Stimulated activated effector memory CD8-positive, alpha-beta T cell treated with anti-CD3 and anti-CD28 coated beads, Interleukin-12 subunit alpha, Interleukin-12 subunit beta, amount 100 ng/mL, for 72 hours (primary cell): ENCODE data around the gene MYO1H.
"Not testable (repeated sequence)": the region's sequence is repeated elsewhere in the genome, so short reads cannot be mapped to it uniquely, and the experiment has no call there.

Source experiments
- ATAC-seq: fragments of 150-1000 bp; cut with Tn5 transposase; 2 replicates; pipeline ENCODE4 v1.10.0; 2021
- DNase-seq, 2 donors: peaks; one replicate each; pipeline ENCODE4 v3.0.0; 2021 to 2022; ENCODE audit warnings: low spot score in 2 of 2
- H3K27ac Mint-ChIP-seq: one replicate; pipeline ENCODE4 v1.8.0; 2022; ENCODE audit warnings: mild to moderate bottlenecking, mixed read lengths
- H3K36me3 Mint-ChIP-seq: one replicate; pipeline ENCODE4 v1.8.0; 2022; ENCODE audit warnings: mild to moderate bottlenecking, mixed read lengths
- H3K4me1 Mint-ChIP-seq: one replicate; pipeline ENCODE4 v1.8.0; 2022; ENCODE audit warnings: mixed read lengths
- H3K4me3 Mint-ChIP-seq: one replicate; pipeline ENCODE4 v1.8.0; 2022; ENCODE audit warnings: mild to moderate bottlenecking, mixed read lengths
- H3K9me3 Mint-ChIP-seq: one replicate; pipeline ENCODE4 v1.8.0; 2022; ENCODE audit warnings: mixed read lengths

The MYO1H gene

DNA sequence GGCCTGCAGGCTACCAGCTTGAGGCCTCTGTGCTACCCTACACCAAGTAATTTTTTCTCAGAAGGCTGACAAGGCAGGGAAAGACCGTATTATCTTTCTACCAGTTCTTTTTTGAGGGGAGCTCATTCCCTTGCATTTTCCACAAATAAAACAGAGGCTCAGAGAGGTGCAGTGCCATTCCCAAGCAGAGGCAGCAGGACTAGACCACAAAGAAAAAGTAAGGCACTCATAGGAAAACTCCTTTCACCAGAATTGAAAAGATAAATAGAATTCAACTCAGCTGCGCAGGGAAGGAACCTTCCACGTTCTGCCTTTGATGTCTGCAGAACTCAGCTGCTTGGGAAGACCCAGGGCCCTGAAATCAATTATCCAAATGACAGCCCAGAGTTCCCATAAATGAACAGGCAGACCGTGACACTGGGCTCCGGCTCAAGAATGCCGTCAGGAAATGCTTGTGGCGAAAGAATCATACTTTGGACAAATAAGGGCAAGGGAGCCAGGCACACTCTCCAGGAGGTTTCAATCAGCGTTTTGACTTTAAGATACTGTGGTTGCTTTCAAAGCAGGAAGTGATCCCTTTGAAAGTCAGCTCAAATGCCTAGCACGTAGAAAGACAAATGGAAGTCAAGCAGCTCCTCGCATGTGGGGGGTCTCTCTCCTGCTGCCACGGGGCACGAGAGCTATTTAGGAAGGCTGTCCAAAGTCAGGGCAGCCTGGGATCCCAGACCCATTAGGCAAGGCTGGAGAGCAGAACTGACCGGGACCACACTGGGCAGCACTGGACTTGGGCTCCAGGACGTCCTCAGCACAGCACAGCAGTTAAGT lies 115.4 kb downstream of the MYO1H start:
- ATAC-seq, result no peak

DNA sequence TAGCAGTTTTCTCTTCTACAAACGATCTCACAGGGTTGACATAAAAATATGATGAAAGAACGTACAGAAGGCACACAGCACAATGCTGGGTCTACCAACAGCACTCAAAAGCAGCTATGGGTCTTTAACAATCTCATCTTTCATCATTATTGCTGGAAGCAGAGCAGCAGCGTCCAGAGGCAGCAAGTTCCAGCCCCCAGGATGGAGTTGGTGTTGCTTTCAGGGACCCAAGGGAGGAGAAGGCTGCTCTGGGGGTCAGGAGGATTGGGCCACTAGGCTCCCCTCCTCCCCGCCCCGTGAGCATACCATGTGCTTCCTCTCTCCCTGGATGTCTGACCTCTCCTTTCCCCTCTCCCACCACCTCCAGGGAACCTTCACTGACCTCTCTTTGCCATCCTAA lies 116.1 kb downstream of the MYO1H start:
- H3K4me1 Mint-ChIP-seq, result peaks cover 60% of the 10 kb centered on the region
- ATAC-seq (no peak), DNase-seq (no peak)
- H3K9me3 Mint-ChIP-seq, result no peaks in the 10 kb centered on the region
- peak overlapping the region; percentile 89 for H3K27ac Mint-ChIP-seq
- peaks cover 26% of the 10 kb centered on the region for H3K36me3 Mint-ChIP-seq
- H3K4me3 Mint-ChIP-seq, result no peak overlapping the region

More for the DNA sequence above, 115.4 kb downstream of the MYO1H start:
- DNase-seq, result no peak
- Mint-ChIP-seq H3K36me3 (peaks cover 24% of the 10 kb centered on the region), H3K4me3 (no peak overlapping the region), H3K9me3 (no peaks in the 10 kb centered on the region), H3K27ac (peak overlapping the region; percentile 89), H3K4me1 (peaks cover 67% of the 10 kb centered on the region)

DNA sequence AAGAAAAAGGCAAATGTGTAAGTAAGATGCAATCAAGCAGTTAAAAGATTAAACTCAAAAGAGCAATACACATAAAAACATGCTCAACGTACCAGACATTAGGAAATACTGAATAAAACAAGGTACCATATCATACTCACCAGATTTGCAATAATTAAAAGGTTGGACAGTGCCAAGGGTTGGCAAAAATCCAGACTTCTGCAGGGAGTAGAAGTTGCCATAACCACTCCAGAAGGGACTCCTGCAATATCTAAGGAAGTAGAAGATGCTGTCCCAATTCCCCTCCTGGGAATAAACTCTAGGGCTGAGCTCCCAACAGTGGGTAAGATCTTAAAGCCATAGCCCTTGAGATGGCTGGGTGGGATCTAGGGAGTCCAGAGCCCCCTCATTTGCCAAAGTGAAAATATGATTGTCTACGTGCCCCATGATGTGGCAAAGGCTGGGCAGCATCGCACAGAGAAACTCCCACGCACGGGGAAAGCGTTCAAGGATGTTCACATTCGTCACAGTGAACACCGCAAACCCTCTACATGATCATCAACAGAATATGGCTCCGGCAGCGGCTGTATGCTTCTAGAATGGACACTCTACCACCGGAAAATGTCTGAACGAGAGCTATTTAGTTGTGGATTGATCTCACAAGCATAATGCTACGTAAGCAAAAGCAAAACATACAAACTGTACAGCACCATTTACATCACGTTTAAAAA lies 117.1 kb downstream of the MYO1H start:
- Mint-ChIP-seq H3K4me1 (peaks cover 53% of the 10 kb centered on the region), H3K36me3 (peaks cover 25% of the 10 kb centered on the region), H3K4me3 (no peak overlapping the region), H3K9me3 (no peaks in the 10 kb centered on the region), H3K27ac (peak overlapping the region; percentile 54)
- ATAC-seq (no peak), DNase-seq (no peak)

DNA sequence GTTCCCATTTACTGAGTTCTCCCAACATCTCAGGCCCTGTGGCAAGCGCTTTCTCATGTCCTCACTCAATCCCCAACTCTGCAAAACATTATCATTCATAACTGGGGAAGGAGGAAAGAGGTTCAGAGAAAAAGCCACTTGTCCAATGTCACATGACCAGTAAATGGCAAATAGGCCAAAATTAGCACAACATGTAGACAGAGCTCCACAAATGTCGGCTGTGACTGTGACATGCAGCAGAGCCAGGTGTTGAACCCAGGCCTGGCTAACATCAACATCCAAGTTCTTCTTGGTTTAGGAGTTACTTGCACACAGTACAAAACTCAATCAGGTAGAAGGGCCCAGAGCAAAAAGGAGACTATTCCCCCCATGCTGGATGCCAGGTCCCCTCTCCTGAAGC lies 118.6 kb downstream of the MYO1H start:
- no peaks in the 10 kb centered on the region for H3K9me3 Mint-ChIP-seq
- H3K4me1 Mint-ChIP-seq, result peaks cover 61% of the 10 kb centered on the region
- peaks cover 24% of the 10 kb centered on the region for H3K36me3 Mint-ChIP-seq
- DNase-seq (no peak), ATAC-seq (no peak)
- H3K27ac Mint-ChIP-seq, result no peak overlapping the region
- H3K4me3 Mint-ChIP-seq, result no peak overlapping the region

DNA sequence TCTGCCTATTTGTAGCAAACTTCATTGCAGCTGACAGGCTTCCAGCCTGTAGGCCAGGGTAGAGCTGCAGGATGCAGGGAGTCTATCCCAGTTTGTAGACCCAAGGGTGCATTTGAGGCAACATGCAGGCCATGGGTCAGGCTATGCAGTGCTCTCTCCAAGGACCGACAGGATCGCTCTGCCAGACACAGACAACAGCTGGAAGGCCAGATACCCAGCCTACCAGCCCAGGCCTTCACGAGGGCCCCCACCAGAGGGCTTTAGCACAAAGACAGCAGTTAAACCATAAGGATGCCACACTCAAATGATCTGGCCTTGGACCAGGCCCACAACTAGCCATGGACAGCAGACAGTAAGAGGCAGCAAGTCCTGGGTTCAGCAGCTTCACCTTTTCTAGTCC lies 119.1 kb downstream of the MYO1H start:
- no peak overlapping the region for H3K4me3 Mint-ChIP-seq
- H3K4me1 Mint-ChIP-seq, result peaks cover 56% of the 10 kb centered on the region
- peaks cover 24% of the 10 kb centered on the region for H3K36me3 Mint-ChIP-seq
- ATAC-seq, result no peak
- no peaks in the 10 kb centered on the region for H3K9me3 Mint-ChIP-seq
- H3K27ac Mint-ChIP-seq, result no peak overlapping the region
- no peak for DNase-seq

DNA sequence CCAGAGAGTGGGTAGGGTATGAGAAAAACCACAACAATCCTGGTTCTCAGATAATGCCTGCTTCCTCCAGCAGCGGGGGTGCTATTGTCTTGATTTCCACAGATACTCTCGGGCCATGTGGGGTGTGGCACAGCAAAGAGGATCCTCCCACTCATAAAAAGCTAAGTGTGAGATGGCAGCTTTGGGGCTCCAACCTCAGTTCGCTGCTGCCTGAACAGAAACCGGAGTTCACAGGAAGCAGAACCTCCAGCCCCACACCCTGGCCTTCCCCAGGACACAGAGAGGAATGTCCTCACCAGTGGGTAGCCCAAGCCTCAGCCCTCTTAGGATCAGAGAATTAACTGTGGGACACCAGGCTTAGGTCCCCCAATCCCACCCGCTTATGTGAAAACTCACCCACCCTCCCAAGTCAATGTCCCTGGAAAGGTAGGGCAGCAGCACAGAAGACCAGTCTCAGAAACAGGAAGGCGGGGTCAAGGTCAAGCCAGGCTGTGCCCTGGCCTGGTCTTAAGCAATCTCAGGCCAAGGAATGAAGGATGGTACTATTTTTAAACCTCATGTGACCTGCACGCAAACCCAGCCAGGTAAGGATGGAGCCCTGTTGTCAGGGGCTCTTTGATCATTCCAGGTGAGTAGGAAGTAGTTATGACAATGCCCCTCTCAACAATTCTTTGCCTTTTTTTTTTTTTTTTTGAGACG lies 120.4 kb downstream of the MYO1H start:
- ATAC-seq (no peak), DNase-seq (no peak)
- peaks cover 49% of the 10 kb centered on the region for H3K4me1 Mint-ChIP-seq
- H3K36me3 Mint-ChIP-seq, result peaks cover 24% of the 10 kb centered on the region
- no peak overlapping the region for H3K27ac Mint-ChIP-seq
- no peak overlapping the region for H3K4me3 Mint-ChIP-seq
- no peaks in the 10 kb centered on the region for H3K9me3 Mint-ChIP-seq

DNA sequence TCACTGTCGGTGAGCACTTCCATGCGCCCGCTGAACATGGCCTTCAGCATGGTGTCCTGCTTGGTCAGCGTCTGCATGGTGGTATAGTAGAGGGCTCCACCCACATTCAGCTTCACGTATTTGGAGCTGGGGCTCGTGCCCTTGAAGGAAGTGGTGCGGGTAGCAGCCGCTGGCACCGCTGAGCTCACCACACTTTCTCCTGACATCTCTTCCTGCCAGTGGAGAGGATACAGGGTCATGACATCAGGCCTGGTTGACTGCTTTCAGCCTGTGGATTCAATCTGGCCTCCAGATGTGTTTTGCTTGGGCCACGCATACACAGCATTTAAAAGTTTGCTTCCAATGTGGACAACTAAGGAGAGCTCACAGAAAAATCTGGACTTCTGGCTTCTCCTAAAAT lies 121.8 kb downstream of the MYO1H start:
- DNase-seq, result no peak
- no peak for ATAC-seq
- no peak overlapping the region for H3K27ac Mint-ChIP-seq
- H3K9me3 Mint-ChIP-seq, result no peaks in the 10 kb centered on the region
- H3K4me1 Mint-ChIP-seq, result peaks cover 40% of the 10 kb centered on the region
- H3K4me3 Mint-ChIP-seq, result no peak overlapping the region
- peaks cover 24% of the 10 kb centered on the region for H3K36me3 Mint-ChIP-seq

DNA sequence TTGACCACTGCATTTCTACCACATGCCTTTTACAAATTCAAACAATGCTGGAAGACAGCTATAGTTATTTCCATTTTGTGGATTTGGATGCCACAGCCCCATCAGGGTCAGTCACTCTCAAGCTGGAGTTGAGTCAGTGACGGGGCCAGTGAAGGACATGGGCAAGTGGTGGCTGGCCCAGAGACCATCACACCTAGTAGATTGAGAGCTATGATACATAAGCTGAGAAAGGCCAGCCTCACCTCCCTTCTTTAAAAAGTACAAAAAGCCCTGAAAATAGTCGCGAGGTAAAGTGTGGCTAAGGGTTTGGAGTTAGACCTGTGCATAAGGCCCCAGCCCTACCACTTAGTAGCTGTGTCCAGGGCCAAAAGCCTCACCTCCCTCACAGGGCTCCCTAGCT lies 125.3 kb downstream of the MYO1H start:
- Mint-ChIP-seq H3K9me3 (no peaks in the 10 kb centered on the region), H3K4me1 (peaks cover 44% of the 10 kb centered on the region), H3K27ac (no peak overlapping the region), H3K36me3 (peaks cover 31% of the 10 kb centered on the region), H3K4me3 (no peak overlapping the region)
- no peak for DNase-seq
- ATAC-seq, result no peak

DNA sequence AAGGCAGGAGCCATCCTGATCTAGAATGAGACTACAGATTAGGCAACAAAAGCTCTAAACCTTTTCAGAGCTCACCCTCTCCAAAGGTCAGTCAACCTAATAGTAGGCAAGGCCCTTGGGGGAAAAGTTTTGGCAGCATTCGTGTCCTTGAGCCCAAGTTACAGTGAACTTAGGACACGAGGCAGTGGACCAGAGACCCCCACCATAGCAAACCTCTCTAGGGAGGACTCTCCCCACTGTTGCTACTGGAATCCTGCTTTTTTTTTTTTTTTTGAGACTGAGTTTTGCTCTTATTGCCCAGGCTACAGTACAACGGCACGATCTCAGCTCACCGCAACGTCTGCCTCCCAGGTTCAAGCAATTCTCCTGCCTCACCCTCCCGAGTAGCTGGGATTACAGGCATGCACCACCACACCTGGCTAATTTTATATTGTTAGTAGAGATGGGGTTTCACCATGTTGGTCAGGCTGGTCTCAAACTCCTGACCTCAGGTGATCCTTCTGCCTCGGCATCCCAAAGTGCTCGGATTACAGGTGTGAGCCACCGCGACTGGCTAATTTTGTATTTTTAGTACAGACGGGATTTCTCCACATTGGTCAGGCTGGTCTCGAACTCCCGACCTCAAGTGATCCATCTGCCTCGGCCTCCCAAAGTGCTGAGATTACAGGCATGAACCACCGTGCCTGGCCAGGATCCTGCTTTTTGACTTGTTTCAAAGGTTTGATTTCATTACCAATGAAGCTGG lies 126.0 kb downstream of the MYO1H start:
- H3K27ac Mint-ChIP-seq, H3K4me3 Mint-ChIP-seq, H3K9me3 Mint-ChIP-seq, DNase-seq, ATAC-seq: not testable (repeated sequence)
- H3K36me3 Mint-ChIP-seq, result peaks cover 29% of the 10 kb centered on the region
- peaks cover 44% of the 10 kb centered on the region for H3K4me1 Mint-ChIP-seq

DNA sequence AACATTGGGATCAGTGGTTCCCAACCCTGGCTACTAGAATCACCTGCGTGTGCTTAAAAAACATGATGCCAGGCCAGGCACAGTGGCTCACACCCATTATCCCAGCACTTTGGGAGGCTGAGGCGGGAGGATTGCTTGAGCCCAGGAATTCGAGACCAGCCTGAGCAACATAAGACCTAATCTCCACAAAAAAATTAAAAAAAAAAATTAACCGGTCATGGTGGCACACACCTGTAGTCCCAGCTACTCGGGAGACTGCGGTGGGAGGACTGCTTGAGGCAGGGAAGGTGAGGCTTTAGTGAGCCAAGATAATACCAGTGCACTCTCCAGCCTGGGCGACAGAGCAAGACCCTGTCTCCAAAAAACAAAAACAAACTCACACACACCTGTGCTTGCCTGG lies 127.4 kb downstream of the MYO1H start:
- Mint-ChIP-seq H3K36me3 (peaks cover 18% of the 10 kb centered on the region), H3K9me3 (no peaks in the 10 kb centered on the region), H3K27ac (no peak overlapping the region), H3K4me1 (peaks cover 51% of the 10 kb centered on the region), H3K4me3 (no peak overlapping the region)
- no peak for ATAC-seq
- no peak for DNase-seq

DNA sequence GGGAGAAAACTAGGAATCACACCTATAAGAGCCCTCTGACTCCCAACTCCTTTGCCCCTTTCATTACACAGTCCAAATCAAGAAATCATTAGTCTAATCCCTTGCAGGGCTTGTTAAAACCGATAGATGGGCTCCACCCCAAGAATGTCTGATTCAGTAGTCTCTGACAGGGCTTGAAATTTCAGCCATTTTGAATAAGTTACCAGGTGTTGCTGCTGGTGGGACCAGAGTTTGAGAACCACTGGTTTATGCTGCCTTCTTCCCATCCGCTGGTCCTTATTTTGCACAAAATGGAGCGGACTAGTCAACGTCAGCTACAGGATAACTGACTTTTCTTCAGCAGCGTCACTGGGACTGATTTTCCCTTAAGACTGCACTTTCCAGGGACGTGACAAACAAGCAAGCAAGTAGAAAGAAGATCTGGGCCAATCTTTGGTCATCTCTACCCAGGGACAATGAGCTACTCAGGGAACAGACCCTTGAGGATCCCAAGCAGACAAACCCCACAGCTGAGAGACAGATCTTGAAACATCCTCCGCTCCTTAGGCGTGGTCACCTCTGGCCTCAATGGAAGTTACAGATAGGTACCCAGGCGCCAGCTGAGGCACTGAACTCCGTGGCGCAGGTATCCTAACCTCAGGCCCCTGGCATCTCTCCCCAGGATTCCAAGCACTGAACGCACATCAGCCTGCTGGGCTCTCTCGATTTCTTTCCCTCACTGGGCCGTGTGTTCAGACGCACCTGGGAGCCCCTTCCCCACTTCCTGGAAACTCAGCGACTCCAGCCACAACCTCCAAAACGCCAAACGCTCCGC lies 128.5 kb downstream of the MYO1H start:
- DNase-seq, result no peak
- peak overlapping the region; percentile 100 for H3K4me3 Mint-ChIP-seq
- H3K9me3 Mint-ChIP-seq, result no peaks in the 10 kb centered on the region
- H3K4me1 Mint-ChIP-seq, result peaks cover 41% of the 10 kb centered on the region
- peaks cover 18% of the 10 kb centered on the region for H3K36me3 Mint-ChIP-seq
- peak overlapping the region; percentile 100 for H3K27ac Mint-ChIP-seq
- no peak for ATAC-seq

DNA sequence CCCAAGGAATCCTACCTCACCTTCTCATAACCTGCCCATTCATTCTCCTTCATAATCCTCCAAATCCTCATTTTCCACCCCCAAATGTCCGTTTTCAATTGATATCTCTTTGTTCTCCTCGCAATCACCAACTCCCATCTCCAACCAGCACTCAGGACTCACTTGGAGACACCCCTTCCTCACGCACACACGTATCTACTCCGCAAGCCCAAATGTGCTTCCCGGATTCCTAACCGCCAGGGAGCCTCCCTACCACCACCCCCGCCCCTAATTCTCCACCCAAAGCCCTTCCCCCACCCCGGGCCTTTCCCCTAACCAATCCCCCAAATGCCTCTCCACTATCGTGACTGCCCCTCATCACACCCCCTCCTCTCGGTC lies 129.1 kb downstream of the MYO1H start:
- H3K27ac Mint-ChIP-seq, result peak overlapping the region; percentile 100
- DNase-seq (no peak), ATAC-seq (peak; percentile 2)
- H3K36me3 Mint-ChIP-seq, result peaks cover 18% of the 10 kb centered on the region
- H3K4me3 Mint-ChIP-seq, result peak overlapping the region; percentile 100
- H3K9me3 Mint-ChIP-seq, result no peaks in the 10 kb centered on the region
- H3K4me1 Mint-ChIP-seq, result peaks cover 41% of the 10 kb centered on the region

DNA sequence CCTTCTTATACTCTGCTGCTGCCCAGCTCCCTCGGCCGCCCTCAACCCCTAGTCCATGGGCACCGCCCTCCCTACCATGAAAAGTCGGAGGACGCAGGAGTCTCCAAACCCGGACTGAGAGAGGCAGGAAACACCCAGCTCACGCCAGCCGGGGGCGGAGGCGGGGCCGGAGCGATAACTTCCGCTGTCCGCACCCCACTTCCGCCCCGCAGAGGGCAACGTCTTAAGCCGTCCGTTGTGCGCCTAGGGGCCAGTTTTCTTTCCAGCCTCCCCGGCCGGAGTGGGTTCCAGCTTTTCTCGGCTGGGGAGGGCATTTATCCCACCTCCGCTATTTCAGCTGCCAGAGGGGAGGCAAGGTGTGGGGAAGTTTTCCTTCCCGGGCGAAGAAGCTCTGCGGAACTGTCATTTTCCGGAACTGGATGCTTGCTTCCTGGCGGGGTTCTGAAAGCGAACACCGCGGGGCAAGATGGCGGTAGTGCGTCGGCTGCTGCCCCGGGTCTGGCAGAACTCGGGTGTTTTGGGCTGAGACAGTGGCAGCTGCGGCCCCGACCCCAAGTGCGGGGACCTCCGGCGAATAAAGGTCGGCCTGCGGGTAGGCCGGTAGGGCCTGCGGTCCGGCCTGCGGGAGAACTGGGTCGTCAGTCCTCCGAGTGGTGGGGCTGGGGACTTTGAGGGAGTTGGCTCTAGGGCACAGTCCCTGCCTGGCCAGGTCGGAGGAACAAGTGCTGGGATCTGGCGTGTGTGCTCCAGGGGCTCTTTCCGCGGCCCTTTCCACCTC lies 129.7 kb downstream of the MYO1H start, which contains the start of the genes KCTD10 and UBE3B:
Gene KCTD10, minus strand, starts transcription at position 116 of the 778 bp plus-strand sequence. Its CDS starts 38 bp downstream, at position 78.
Gene UBE3B, plus strand, starts transcription at position 450 of the 778 bp plus-strand sequence. CDS start 5,918 bp downstream, outside the sequence.
- peaks cover 18% of the 10 kb centered on the region for H3K36me3 Mint-ChIP-seq
- H3K9me3 Mint-ChIP-seq, result no peaks in the 10 kb centered on the region
- H3K27ac Mint-ChIP-seq, result peak within 1 kb of the TSS; percentile 100
- peaks cover 41% of the 10 kb centered on the region for H3K4me1 Mint-ChIP-seq
- peak within 1 kb of the TSS; percentile 100 for H3K4me3 Mint-ChIP-seq
- peak; percentile 98 for ATAC-seq
- DNase-seq, result peak; percentile 85 to 93
